A549 treated with CpdA at 1 μM for 4 hours (cell line): Measurements from ENCODE around the gene FBXO4. TPM values are rescaled to one million over a fixed set of nuclear protein-coding genes. Genes with fewer than 3 reads are reported as not detected.

ENCODE experiments used
- total RNA-seq: library from RNA; stranded (reverse); fragments of 200-300 nt; extraction: Qiagen RNA extraction; gene quantifications from 5 replicates; pipeline ENCODE4 v1.2.3, GENCODE V29; 2022; ENCODE audit warnings: low read depth

FBXO4 gene
- 5.5 to 8.9 TPM (median 6.7 TPM) in 5 replicates for total RNA-seq

GRCh38 chr5:41924872-41925554 is at the start of gene FBXO4:
Gene FBXO4 (plus strand): TSS chr5:41925281. CDS start chr5:41925310, 29 bp downstream.

GRCh38 chr5:41903892-41904799 is 20.9 kb upstream of the FBXO4 start, which contains the start of gene RIMOC1:
Gene RIMOC1 (plus strand): TSS chr5:41904344. CDS start chr5:41904368, 24 bp downstream.

Other genes with a start within 250 kb of the FBXO4 start
- gene OXCT1, start 54.9 kb upstream of the FBXO4 start, total RNA-seq: 2.2 to 3.3 TPM (median 2.7 TPM) in 5 replicates
- 9.4 to 12.3 TPM (median 9.9 TPM) in 5 replicates for gene RIMOC1, start 20.9 kb upstream of the FBXO4 start, total RNA-seq